Neural progenitor cell (in vitro differentiated cells): ENCODE data around the gene ZCCHC8.

Experiments used
- EZH2 ChIP-seq: fragments of 200-600 bp; sonication (generic); IDR thresholded peaks from 2 replicates; pipeline ENCODE4 v1.6.1; 2017; ENCODE audit warnings: antibody characterized with exemption, mild to moderate bottlenecking, moderate library complexity
- TF ChIP-seq, protein P1 (sequence below): fragments of 200-600 bp; sonication (generic); IDR thresholded peaks from 2 replicates; pipeline ENCODE4 v1.5.1; 2017; ENCODE audit warnings: antibody characterized with exemption, mild to moderate bottlenecking

- TF ChIP-seq, protein P1, sequence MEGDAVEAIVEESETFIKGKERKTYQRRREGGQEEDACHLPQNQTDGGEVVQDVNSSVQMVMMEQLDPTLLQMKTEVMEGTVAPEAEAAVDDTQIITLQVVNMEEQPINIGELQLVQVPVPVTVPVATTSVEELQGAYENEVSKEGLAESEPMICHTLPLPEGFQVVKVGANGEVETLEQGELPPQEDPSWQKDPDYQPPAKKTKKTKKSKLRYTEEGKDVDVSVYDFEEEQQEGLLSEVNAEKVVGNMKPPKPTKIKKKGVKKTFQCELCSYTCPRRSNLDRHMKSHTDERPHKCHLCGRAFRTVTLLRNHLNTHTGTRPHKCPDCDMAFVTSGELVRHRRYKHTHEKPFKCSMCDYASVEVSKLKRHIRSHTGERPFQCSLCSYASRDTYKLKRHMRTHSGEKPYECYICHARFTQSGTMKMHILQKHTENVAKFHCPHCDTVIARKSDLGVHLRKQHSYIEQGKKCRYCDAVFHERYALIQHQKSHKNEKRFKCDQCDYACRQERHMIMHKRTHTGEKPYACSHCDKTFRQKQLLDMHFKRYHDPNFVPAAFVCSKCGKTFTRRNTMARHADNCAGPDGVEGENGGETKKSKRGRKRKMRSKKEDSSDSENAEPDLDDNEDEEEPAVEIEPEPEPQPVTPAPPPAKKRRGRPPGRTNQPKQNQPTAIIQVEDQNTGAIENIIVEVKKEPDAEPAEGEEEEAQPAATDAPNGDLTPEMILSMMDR: no peak
- TF ChIP-seq EZH2: no peak
Observed at GRCh38 chr12:122517877-122518276, 17.1 kb upstream of the ZCCHC8 start.
